ENCODE data around the gene SLC7A14. TPM values are rescaled to one million over a fixed set of nuclear protein-coding genes. Genes with fewer than 3 reads are reported as not detected.

The SLC7A14 gene
- total RNA-seq, 1 experiment from 2014 or later: not detected

DNA sequence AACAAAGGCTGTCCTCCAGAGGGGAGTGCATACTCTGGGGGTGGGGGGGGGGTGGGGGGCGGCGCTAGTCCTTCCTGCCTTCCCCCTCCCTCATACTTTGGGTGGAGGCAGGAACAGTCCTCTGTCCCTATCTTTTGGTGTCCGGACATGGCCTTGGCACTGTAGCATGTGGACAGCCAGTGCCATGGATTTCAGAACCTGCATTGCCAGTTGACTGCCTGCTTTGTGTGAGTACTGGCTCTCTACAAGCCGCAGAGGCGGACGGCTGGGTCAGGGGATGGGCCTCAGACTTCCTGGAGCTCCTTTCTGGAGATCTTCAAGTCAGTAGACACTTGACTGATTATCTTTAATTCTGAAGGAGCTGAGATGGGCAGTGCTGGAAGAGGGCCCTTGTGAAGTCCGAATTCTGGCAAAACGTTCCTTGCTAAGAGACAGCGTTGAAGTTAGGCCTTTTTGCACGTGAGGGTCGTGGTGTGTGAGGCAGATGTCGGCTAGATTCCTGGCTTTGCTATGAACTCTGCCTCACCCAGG is 164.7 kb downstream of the SLC7A14 start (continued):
- TF ChIP-seq, protein P1, sequence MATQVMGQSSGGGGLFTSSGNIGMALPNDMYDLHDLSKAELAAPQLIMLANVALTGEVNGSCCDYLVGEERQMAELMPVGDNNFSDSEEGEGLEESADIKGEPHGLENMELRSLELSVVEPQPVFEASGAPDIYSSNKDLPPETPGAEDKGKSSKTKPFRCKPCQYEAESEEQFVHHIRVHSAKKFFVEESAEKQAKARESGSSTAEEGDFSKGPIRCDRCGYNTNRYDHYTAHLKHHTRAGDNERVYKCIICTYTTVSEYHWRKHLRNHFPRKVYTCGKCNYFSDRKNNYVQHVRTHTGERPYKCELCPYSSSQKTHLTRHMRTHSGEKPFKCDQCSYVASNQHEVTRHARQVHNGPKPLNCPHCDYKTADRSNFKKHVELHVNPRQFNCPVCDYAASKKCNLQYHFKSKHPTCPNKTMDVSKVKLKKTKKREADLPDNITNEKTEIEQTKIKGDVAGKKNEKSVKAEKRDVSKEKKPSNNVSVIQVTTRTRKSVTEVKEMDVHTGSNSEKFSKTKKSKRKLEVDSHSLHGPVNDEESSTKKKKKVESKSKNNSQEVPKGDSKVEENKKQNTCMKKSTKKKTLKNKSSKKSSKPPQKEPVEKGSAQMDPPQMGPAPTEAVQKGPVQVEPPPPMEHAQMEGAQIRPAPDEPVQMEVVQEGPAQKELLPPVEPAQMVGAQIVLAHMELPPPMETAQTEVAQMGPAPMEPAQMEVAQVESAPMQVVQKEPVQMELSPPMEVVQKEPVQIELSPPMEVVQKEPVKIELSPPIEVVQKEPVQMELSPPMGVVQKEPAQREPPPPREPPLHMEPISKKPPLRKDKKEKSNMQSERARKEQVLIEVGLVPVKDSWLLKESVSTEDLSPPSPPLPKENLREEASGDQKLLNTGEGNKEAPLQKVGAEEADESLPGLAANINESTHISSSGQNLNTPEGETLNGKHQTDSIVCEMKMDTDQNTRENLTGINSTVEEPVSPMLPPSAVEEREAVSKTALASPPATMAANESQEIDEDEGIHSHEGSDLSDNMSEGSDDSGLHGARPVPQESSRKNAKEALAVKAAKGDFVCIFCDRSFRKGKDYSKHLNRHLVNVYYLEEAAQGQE (IDR thresholded peaks at IDR 0.05; ENCODE audit: low read depth): no peak
- no peak for TF ChIP-seq SIN3A (IDR thresholded peaks at IDR 0.05; ENCODE audit: low read depth)
- TF ChIP-seq EZH2phosphoT487 (IDR thresholded peaks at IDR 0.05; ENCODE audit: borderline replicate concordance): no peak

DNA sequence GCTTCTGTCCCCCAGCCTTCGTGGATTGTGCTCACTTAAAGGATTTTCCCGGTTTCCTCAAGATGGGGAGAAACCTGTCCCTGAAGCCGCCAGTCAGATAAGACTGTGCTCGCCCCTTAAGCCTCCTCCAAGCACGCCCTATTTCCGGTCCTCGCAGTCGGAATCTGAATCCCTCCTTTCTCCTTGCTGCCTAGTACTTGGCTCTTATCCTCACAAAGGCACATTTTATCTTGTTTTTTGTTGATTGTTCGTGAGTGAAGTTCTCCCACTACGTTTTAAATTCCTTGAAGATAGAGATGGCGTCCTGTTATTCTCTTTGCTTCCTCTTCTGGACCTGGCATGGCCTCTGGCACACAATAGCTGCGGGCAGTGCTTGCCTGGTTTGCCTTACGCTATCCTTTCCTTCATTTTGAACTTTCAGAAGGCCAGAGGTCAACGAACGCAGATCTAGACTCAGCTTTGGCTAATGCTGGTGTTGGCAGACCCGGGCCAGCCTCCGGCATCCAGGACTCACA is 165.5 kb downstream of the SLC7A14 start:
- no peak overlapping the region for H3K4me3 ChIP-seq (replicated peaks in 1 of 2; ENCODE audit: low read depth in 1 of 2, low read length in 2 of 2)
- no peak for DNase-seq (ENCODE audit: low read depth, low spot score)

More for the DNA sequence above, 165.5 kb downstream of the SLC7A14 start:
- Histone ChIP-seq H3K9me2 (ENCODE audit: insufficient read depth) (no peaks in the 10 kb centered on the region), H3K9me3 (ENCODE audit: control insufficient read depth in 1 of 2, insufficient read depth in 1 of 2, low read depth in 1 of 2, low read length in 2 of 2) (no peaks in the 10 kb centered on the region), H4K20me1 (ENCODE audit: insufficient read depth) (no peaks in the 10 kb centered on the region), H3K27me3 (ENCODE audit: insufficient read depth, low read length) (no peaks in the 10 kb centered on the region), H3K9ac (ENCODE audit: low read length) (no peak overlapping the region), H3K36me3 (ENCODE audit: control insufficient read depth in 1 of 2, insufficient read depth in 2 of 2, low read length in 2 of 2) (no peaks in the 10 kb centered on the region), H3K27ac (ENCODE audit: low read depth, low read length) (no peak overlapping the region), H3K4me1 (ENCODE audit: control insufficient read depth in 1 of 2, insufficient read depth in 2 of 2, low read length in 2 of 2) (no peaks in the 10 kb centered on the region), H3K4me2 (ENCODE audit: low read length) (no peak overlapping the region), H2AFZ (ENCODE audit: low read depth, low read length, poor library complexity, severe bottlenecking) (no peak overlapping the region), H3K79me2 (ENCODE audit: insufficient read depth, low read length) (no peaks in the 10 kb centered on the region)
- TF ChIP-seq TCF7L2 (IDR thresholded peaks at IDR 0.05; ENCODE audit: borderline replicate concordance, extremely low read depth, insufficient read depth, insufficient read length): no peak
- no peak for TF ChIP-seq SIN3A (IDR thresholded peaks at IDR 0.05; ENCODE audit: low read depth)
- TF ChIP-seq ZFX (IDR thresholded peaks at IDR 0.05): no peak
- no peak for TF ChIP-seq SRF (IDR thresholded peaks at IDR 0.05; ENCODE audit: low read depth)
- no peak for TF ChIP-seq POLR2A (IDR thresholded peaks at IDR 0.05; ENCODE audit: borderline replicate concordance, extremely low read depth, insufficient read depth, insufficient read length)
- no peak for TF ChIP-seq JUND (IDR thresholded peaks at IDR 0.05)
- no peak for TF ChIP-seq FOSL1 (IDR thresholded peaks at IDR 0.05; ENCODE audit: low read depth)
- TF ChIP-seq SP1 (IDR thresholded peaks at IDR 0.05; ENCODE audit: low read depth): no peak
- no peak for TF ChIP-seq ZNF274 (IDR thresholded peaks at IDR 0.05; ENCODE audit: low read depth, low read length)
- TF ChIP-seq EZH2phosphoT487 (IDR thresholded peaks at IDR 0.05; ENCODE audit: borderline replicate concordance): no peak
- no peak for TF ChIP-seq CBX3 (IDR thresholded peaks at IDR 0.05; ENCODE audit: low read depth)
- ATAC-seq: no peak
- ChIA-PET RAD21 (ENCODE audit: low non-redundant PET in 1 of 2, low total read pairs in 2 of 2, uncharacterized antibody in 2 of 2, unreplicated experiment in 2 of 2) (no interaction called here), POLR2A (no interaction called here), CTCF (no interaction called here)
- no TSS peak for BruUV-seq (replicated peaks)
- intact Hi-C loops (cut with micrococcal nuclease): no loop called here
